OCI-LY7 (cell line): ENCODE results near the gene C4orf51. TPM values are rescaled to one million over a fixed set of nuclear protein-coding genes. Genes with fewer than 3 reads are reported as not detected.

Experiments used
- BruUV-seq: library from RNA; stranded (reverse); fragments of 400-500 nt; replicated peaks from 2 replicates; lab custom pipeline; 2021; lab: Mats Ljungman, UMichigan
- CTCF ChIA-PET: fragments of 300-600 bp; sonication (Branson Sonifier 250); formaldehyde crosslinking; loops from one replicate; lab custom pipeline; 2022; ENCODE audit warnings: antibody characterized with exemption; ENCODE audit not compliant: unreplicated experiment; lab: Charles Lee
- POLR2A ChIA-PET: fragments of 300-600 bp; sonication (Branson Sonifier 250); formaldehyde crosslinking; loops from one replicate; lab custom pipeline; 2022; ENCODE audit warnings: antibody characterized with exemption; lab: Charles Lee
- DNase-seq: peaks from one replicate; pipeline ENCODE4 v3.0.0-alpha.2; 2015; ENCODE audit warnings: low spot score
- H2AFZ ChIP-seq: fragments of 200-600 bp; sonication (generic), shearing (Covaris generic); 2 replicates; pipeline ENCODE4 v1.6.1; 2014; ENCODE audit warnings: mild to moderate bottlenecking, antibody characterized with exemption, low read length, moderate library complexity
- H3K27ac ChIP-seq: fragments of 200-600 bp; sonication (generic); 2 replicates; pipeline ENCODE4 v1.5.1; 2014; ENCODE audit warnings: mixed run types, low read depth, mild to moderate bottlenecking, moderate library complexity, low read length, inconsistent platforms; ENCODE audit not compliant: poor library complexity, severe bottlenecking
- H3K36me3 ChIP-seq: fragments of 200-600 bp; sonication (generic); 2 replicates; pipeline ENCODE4 v1.6.1; 2014; ENCODE audit warnings: mild to moderate bottlenecking, antibody characterized with exemption, low read length, moderate library complexity, mixed read lengths; ENCODE audit not compliant: insufficient read depth
- H3K4me1 ChIP-seq: fragments of 200-600 bp; sonication (generic); 2 replicates; pipeline ENCODE4 v1.5.1; 2014; ENCODE audit warnings: mild to moderate bottlenecking, low read length; ENCODE audit not compliant: insufficient read depth, poor library complexity, severe bottlenecking
- H3K4me2 ChIP-seq: fragments of 200-600 bp; sonication (generic); 2 replicates; pipeline ENCODE4 v1.6.1; 2014; ENCODE audit warnings: mild to moderate bottlenecking, low read length
- H3K4me3 ChIP-seq: fragments of 200-600 bp; sonication (generic); 2 replicates; pipeline ENCODE4 v1.5.1; 2014; ENCODE audit warnings: mild to moderate bottlenecking, low read depth, low read length; ENCODE audit not compliant: poor library complexity, severe bottlenecking
- H3K79me2 ChIP-seq: fragments of 200-600 bp; sonication (generic); 2 replicates; pipeline ENCODE4 v1.6.1; 2016; ENCODE audit warnings: low read depth, mild to moderate bottlenecking, low read length, moderate library complexity, mixed read lengths; ENCODE audit not compliant: insufficient read depth
- H3K9me2 ChIP-seq: fragments of 200-600 bp; sonication (generic); 2 replicates; pipeline ENCODE4 v1.6.1; 2016; ENCODE audit warnings: mild to moderate bottlenecking, low read length, mixed read lengths; ENCODE audit not compliant: insufficient read depth
- H3K9me3 ChIP-seq: fragments of 200-600 bp; sonication (generic); 2 replicates; pipeline ENCODE4 v1.6.1; 2014; ENCODE audit warnings: mild to moderate bottlenecking, mixed run types, low read length, mixed read lengths
- H4K20me1 ChIP-seq: fragments of 200-600 bp; sonication (generic); 2 replicates; pipeline ENCODE4 v1.6.1; 2014; ENCODE audit warnings: mild to moderate bottlenecking, antibody characterized with exemption, low read length, moderate library complexity, mixed read lengths; ENCODE audit not compliant: insufficient read depth
- CTCF ChIP-seq: fragments of 200-600 bp; sonication (generic); conservative IDR thresholded peaks from 2 replicates; pipeline ENCODE4 v1.5.1; 2014; ENCODE audit warnings: mild to moderate bottlenecking, antibody characterized with exemption, low read length, moderate library complexity, mixed read lengths
- EZH2phosphoT487 ChIP-seq: fragments of 200-600 bp; sonication (generic); IDR thresholded peaks from 2 replicates; pipeline ENCODE4 v1.6.1; 2018; ENCODE audit warnings: low read depth, borderline replicate concordance, mild to moderate bottlenecking, mixed run types, antibody characterized with exemption, low read length, moderate library complexity, mixed read lengths
- intact Hi-C: fragments of 100-400 bp; cut with micrococcal nuclease; formaldehyde crosslinking; loops from one replicate; pipeline ENCODE4 v1.10.0; 2022; ENCODE audit not compliant: unreplicated experiment
- total RNA-seq, 2 experiments: library from RNA; depleted of rRNA in 1 of 2; stranded (reverse); fragments of >200 nt in 1 of 2; shearing (Covaris generic) in 1 of 2; gene quantifications; 2 replicates each; pipeline ENCODE4 v1.2.3, GENCODE V29; 2014 to 2022

C4orf51 gene
- total RNA-seq, 2 experiments from 2014 or later: not detected

DNA sequence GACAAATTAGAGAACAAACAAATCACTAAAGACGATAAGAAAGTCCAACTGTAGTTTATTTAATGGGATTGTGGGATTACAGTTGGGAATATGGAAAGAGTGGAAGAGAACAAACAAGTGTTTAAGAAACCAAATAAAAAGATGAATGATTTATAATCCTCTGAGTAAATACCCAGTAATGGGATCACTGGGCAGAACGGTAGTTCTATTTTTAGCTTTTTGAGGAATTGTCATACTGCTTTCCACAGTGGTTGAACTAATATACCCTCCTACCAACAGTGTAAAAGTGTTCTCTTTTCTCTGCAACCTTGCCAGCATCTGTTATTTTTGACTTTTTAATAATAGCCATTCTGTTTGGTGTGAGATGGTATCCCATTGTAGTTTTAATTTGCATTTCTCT, 15.0 kb downstream of the C4orf51 start:
- H3K4me1 ChIP-seq: no peaks in the 10 kb centered on the region
- POLR2A ChIA-PET: interaction anchor here (1.0 kb wide), 1 partner anchor 10 kb away, joined by 3 read pairs; no protein-coding TSS in a partner anchor
- no peak for DNase-seq
- no peak overlapping the region for H3K27ac ChIP-seq
- TF ChIP-seq EZH2phosphoT487 (no peak), CTCF (no peak)
- intact Hi-C loops: no loop called here
- H3K79me2 ChIP-seq: no peaks in the 10 kb centered on the region
- H2AFZ ChIP-seq: no peak overlapping the region
- H3K36me3 ChIP-seq: no peaks in the 10 kb centered on the region
- CTCF ChIA-PET: no interaction called here
- no peaks in the 10 kb centered on the region for H4K20me1 ChIP-seq
- no peaks in the 10 kb centered on the region for H3K9me2 ChIP-seq
- no peak overlapping the region for H3K4me2 ChIP-seq
- no peak overlapping the region for H3K4me3 ChIP-seq
- H3K9me3 ChIP-seq: no peaks in the 10 kb centered on the region
- no TSS peak for BruUV-seq

- Histone ChIP-seq H3K79me2 (no peaks in the 10 kb centered on the region), H3K27ac (no peak overlapping the region), H4K20me1 (no peaks in the 10 kb centered on the region), H3K9me2 (no peaks in the 10 kb centered on the region), H3K36me3 (no peaks in the 10 kb centered on the region), H3K4me1 (no peaks in the 10 kb centered on the region), H3K9me3 (no peaks in the 10 kb centered on the region), H3K4me3 (no peak overlapping the region), H2AFZ (no peak overlapping the region), H3K4me2 (no peak overlapping the region)
- intact Hi-C loops: no loop called here
- TF ChIP-seq EZH2phosphoT487 (no peak), CTCF (no peak)
- CTCF ChIA-PET: no interaction called here
- DNase-seq: no peak
- POLR2A ChIA-PET: no interaction called here
- BruUV-seq: no TSS peak
These were observed 17.4 kb downstream of the C4orf51 start for GRCh38 chr4:145697332-145697731.

DNA sequence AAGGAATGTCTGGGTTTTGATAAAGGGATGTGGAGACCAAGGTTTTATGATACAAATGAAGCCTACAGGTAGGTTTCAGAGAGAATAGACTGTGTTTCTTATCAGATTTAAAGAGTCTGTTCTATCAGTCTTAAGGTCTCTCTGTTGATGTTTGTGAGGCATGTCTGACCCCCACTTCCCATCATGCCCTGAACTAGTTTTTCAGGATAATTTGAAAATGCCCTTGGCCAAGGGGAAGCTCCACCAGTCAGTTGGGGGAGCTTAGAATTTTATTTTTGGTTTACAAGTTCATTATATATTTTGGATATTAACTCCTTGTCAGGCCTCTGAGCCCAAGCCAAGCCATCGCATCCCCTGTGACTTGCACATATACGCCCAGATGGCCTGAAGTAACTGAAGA, 18.6 kb downstream of the C4orf51 start:
- TF ChIP-seq EZH2phosphoT487 (no peak), CTCF (no peak)
- ChIA-PET CTCF (no interaction called here), POLR2A (no interaction called here)
- H3K27ac ChIP-seq: no peak overlapping the region
- H2AFZ ChIP-seq: no peak overlapping the region
- no peak overlapping the region for H3K4me3 ChIP-seq
- H4K20me1 ChIP-seq: no peaks in the 10 kb centered on the region
- no TSS peak for BruUV-seq
- intact Hi-C loops: no loop called here
- H3K4me1 ChIP-seq: no peaks in the 10 kb centered on the region
- H3K79me2 ChIP-seq: no peaks in the 10 kb centered on the region
- H3K9me2 ChIP-seq: no peaks in the 10 kb centered on the region
- H3K36me3 ChIP-seq: no peaks in the 10 kb centered on the region
- no peak for DNase-seq
- H3K4me2 ChIP-seq: no peak overlapping the region
- H3K9me3 ChIP-seq: no peaks in the 10 kb centered on the region
